Naive thymus-derived CD4-positive, alpha-beta T cell (primary cell): ENCODE measurements around the gene DCHS1. TPM values are rescaled to one million over a fixed set of nuclear protein-coding genes. Genes with fewer than 3 reads are reported as not detected.

Experiments
- ATAC-seq: fragments of 150-1000 bp; cut with Tn5 transposase; 2 replicates; pipeline ENCODE4 v1.10.0; 2021; ENCODE audit warnings: mild to moderate bottlenecking, moderate library complexity
- CTCF ChIA-PET: fragments of 350-600 bp; sonication (Branson Sonifier 250); formaldehyde crosslinking; loops from one replicate; lab custom pipeline; 2021; ENCODE audit warnings: antibody characterized with exemption; lab: Charles Lee
- POLR2A ChIA-PET: fragments of 350-600 bp; sonication (Branson Sonifier 250); formaldehyde crosslinking; loops from one replicate; lab custom pipeline; 2021; ENCODE audit warnings: antibody characterized with exemption, inconsistent platforms; lab: Charles Lee
- DNase-seq, 9 donors: peaks; one replicate each; pipeline versions ENCODE4 v3.0.0 to v3.0.0-alpha.2; 2020 to 2022; ENCODE audit warnings: mixed read lengths in 1 of 9
- H3K27ac ChIP-seq: one replicate; pipeline ENCODE4 v1.7.0; 2013; ENCODE audit warnings: mild to moderate bottlenecking, low read depth, low read length, moderate library complexity
- H3K27me3 ChIP-seq, 2 donors: one replicate each; pipeline ENCODE4 v1.7.0; 2013; ENCODE audit warnings: low read length in 2 of 2, mild to moderate bottlenecking in 2 of 2, moderate library complexity in 2 of 2; ENCODE audit not compliant: control insufficient read depth in 2 of 2, insufficient read depth in 2 of 2
- H3K36me3 ChIP-seq, 3 experiments: 1 replicate in 2 of 3; 2 replicates in 1 of 3; pipeline ENCODE4 v1.7.0; 2013; ENCODE audit warnings: low read length in 3 of 3, mild to moderate bottlenecking in 3 of 3, moderate library complexity in 1 of 3; ENCODE audit not compliant: insufficient read depth in 3 of 3, control insufficient read depth in 2 of 3
- H3K4me1 ChIP-seq, 2 donors: one replicate each; pipeline ENCODE4 v1.7.0; 2013; ENCODE audit warnings: low read length in 2 of 2, mild to moderate bottlenecking in 2 of 2, moderate library complexity in 1 of 2; ENCODE audit not compliant: control insufficient read depth in 2 of 2, insufficient read depth in 2 of 2
- H3K4me3 ChIP-seq: 2 replicates; pipeline ENCODE4 v1.7.0; 2013; ENCODE audit warnings: mild to moderate bottlenecking, low read length
- H3K9me3 ChIP-seq, 3 experiments: 1 replicate in 2 of 3; 2 replicates in 1 of 3; pipeline ENCODE4 v1.7.0; 2013; ENCODE audit warnings: low read length in 3 of 3; ENCODE audit not compliant: control insufficient read depth in 2 of 3
- H3K27ac Mint-ChIP-seq, 9 donors: one replicate each; pipeline ENCODE4 v1.8.0; 2020 to 2022; ENCODE audit warnings: mixed read lengths in 9 of 9, mild to moderate bottlenecking in 8 of 9, moderate library complexity in 5 of 9, inconsistent platforms in 2 of 9
- H3K27me3 Mint-ChIP-seq, 5 donors: one replicate each; pipeline ENCODE4 v1.8.0; 2021 to 2022; ENCODE audit warnings: mixed read lengths in 5 of 5, mild to moderate bottlenecking in 1 of 5
- H3K36me3 Mint-ChIP-seq, 5 donors: one replicate each; pipeline ENCODE4 v1.8.0; 2020 to 2022; ENCODE audit warnings: mixed read lengths in 5 of 5, mild to moderate bottlenecking in 3 of 5, inconsistent platforms in 1 of 5
- H3K4me1 Mint-ChIP-seq, 7 donors: one replicate each; pipeline ENCODE4 v1.8.0; 2020 to 2022; ENCODE audit warnings: mixed read lengths in 7 of 7, mild to moderate bottlenecking in 3 of 7, inconsistent platforms in 1 of 7
- H3K4me3 Mint-ChIP-seq, 10 donors: one replicate each; pipeline ENCODE4 v1.8.0; 2020 to 2022; ENCODE audit warnings: mild to moderate bottlenecking in 10 of 10, mixed read lengths in 10 of 10, moderate library complexity in 6 of 10, inconsistent platforms in 2 of 10
- H3K9me3 Mint-ChIP-seq, 11 donors: one replicate each; pipeline ENCODE4 v1.8.0; 2020 to 2022; ENCODE audit warnings: mixed read lengths in 11 of 11, mild to moderate bottlenecking in 4 of 11, inconsistent platforms in 1 of 11, moderate library complexity in 1 of 11
- intact Hi-C, 2 donors: fragments of 100-400 bp; cut with micrococcal nuclease; formaldehyde crosslinking; loops; one replicate each; pipeline ENCODE4 v1.15.1; 2023
- polyA plus RNA-seq, 2 donors: library from polyadenylated mRNA; unstranded; fragments of 300-500 nt; fragmentation: Illumina TruSeq; gene quantifications; one replicate each; pipeline ENCODE4 v1.2.3, GENCODE V29; 2021
- total RNA-seq, 6 experiments: library from RNA in 5 of 6; stranded (reverse) in 5 of 6; gene quantifications; 1 replicate in 5 of 6; 2 replicates in 1 of 6; pipeline ENCODE4 v1.2.3 and lab custom pipeline; 2021 to 2026

DCHS1 gene
- total and polyA plus RNA-seq, 7 experiments from 2014 or later, result 0.48 to 12.5 (median 9.7) TPM

DNA sequence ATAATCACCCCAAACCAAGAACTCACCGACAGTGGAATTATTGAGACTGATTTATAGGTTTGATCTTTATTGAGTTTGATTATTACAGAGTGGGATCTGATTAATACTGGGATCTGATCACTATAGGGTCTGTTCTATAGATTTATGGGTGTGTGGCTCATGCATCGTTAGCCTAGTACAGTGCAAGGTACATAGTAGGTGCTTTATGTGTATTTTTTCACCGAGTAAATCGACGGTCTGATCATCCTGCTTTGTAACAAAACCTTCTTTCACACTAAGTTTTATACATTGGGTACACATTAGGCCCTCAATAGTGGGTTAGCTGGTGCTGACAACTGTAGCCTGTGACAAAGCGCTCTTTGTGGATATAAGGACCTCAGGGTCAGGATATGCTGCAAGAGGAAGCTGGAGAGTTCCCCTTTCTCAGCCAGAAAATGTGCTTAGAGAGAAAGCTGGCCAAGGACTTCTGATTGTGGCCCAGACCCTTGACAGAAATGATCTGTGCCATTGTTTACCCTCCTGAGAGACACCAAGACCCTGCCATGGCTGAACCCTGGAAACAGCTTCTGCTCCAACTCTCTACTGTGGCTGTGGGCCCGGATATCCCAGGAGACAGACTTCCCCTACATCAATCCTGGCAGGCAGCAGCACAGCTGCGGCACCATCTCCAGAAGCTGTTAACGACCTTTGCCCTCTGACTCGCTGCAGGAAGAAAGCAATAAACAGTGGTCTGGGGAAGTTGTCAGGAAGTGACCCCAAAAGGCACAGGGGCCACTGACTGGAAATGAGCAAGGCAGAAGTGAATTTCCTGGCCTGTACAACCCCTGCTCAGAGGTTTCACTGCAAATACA, 20.3 kb downstream of the DCHS1 start:
- Histone ChIP-seq H3K4me3 (no peak overlapping the region), H3K9me3 (no peaks in the 10 kb centered on the region), H3K4me1 (no peaks in the 10 kb centered on the region), H3K27me3 (no peaks in the 10 kb centered on the region), H3K36me3 (peaks cover 0 to 46% (median 0%) of the 10 kb centered on the region in 3 experiments), H3K27ac (no peak overlapping the region)
- DNase-seq (no peak), ATAC-seq (peak; percentile 69)
- Mint-ChIP-seq H3K27me3 (no peaks in the 10 kb centered on the region), H3K9me3 (peaks cover 0 to 1% (median 0%) of the 10 kb centered on the region in 11 donors), H3K27ac (peak overlapping the region in 2 of 9 donors; percentile 3 to 39), H3K4me1 (peaks cover 0 to 7% (median 5%) of the 10 kb centered on the region in 7 donors), H3K36me3 (peaks cover 0 to 21% (median 12%) of the 10 kb centered on the region in 5 donors), H3K4me3 (no peak overlapping the region)
- intact Hi-C loops, result no loop called here
- ChIA-PET POLR2A (interaction anchor here (0.6 to 1.4 kb wide), 3 partner anchors 14 to 18 kb away, joined by 3 to 6 read pairs (median 4); partner anchors contain the start of gene TPP1), CTCF (interaction anchor here (0.8 to 0.9 kb wide), 2 partner anchors 8 to 17 kb away, joined by 3 read pairs; no protein-coding TSS in a partner anchor)

DNA sequence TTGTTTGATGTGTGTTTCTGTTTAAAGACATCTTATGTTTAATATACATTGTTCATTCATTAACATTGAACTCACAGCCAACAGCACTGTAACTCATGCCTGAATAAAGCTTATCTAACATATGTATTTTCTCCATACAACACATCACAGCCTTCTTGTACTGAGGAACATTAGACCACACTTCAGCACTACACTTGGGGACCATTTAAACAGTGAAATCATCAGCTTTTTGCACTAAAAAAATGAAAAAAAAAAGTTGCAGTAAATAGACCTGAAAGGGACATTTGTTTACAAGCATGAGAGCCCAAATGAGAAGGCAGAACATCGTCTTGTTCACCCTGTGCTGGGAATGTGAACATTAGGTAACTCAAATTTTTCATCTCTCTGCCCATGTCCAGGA, 21.1 kb downstream of the DCHS1 start:
- CTCF ChIA-PET, result interaction anchor here (0.9 kb wide), 1 partner anchor 9 kb away, joined by 3 read pairs; no protein-coding TSS in a partner anchor

DNA sequence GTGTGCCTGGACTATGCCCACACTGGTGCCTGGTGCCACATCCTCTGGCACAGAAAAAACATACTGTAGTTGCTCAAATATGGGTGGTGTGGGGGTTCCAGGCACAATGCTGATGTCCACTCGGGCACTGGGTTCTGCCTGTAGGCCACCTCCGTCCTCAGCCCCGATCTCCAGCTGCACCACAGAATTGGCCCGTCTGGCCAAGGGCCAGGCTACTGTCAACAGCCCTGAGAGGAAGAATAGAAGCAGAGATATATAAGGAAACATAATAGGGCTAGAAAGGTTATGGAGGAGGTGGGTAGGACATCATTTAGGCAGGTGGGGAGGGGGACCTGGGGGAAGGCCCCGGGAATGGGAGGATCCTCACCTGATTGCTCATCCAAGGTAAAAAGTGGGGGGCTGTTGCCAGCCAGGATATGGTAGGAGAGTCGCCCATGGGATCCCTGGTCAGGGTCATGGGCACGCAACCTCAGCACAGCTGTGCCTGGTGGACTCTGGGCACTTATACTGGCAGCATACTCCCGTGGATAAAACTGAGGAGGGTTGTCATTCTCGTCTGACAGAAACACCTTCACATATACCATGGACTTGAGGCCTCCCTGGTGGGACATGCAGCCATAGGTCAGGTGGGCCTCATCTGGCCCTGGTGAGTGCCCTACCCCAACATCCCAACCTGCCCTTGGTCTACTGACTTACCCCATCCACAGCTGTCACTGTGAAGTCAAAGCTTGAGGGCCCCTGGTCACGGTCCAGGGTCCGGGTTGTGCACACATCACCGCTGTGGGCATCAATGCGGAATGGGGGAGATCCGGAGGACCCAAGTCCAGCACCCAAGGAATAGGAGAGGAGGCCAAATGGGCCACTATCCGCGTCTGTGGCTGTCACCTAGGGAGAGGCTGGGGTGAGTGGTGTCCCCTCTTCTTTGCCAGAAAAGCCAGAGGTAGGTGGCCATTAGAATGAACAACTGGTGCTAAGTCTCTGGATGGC, 21.9 kb downstream of the DCHS1 start:
- DNase-seq (no peak), ATAC-seq (no peak)
- H3K9me3 Mint-ChIP-seq, result peaks cover 0 to 1% (median 0%) of the 10 kb centered on the region in 11 donors
- peak overlapping the region in 1 of 9 donors; percentile 56 for H3K27ac Mint-ChIP-seq
- peaks cover 0 to 21% (median 7%) of the 10 kb centered on the region in 5 donors for H3K36me3 Mint-ChIP-seq
- no peak overlapping the region for H3K4me3 ChIP-seq
- ChIA-PET CTCF (interaction anchor here (0.9 kb wide), 1 partner anchor 9 kb away, joined by 3 read pairs; no protein-coding TSS in a partner anchor), POLR2A (interaction anchor here (0.8 to 1.3 kb wide), 4 partner anchors 10 to 22 kb away, joined by 3 read pairs; partner anchors contain the start of gene TAF10)
- H3K27ac ChIP-seq, result no peak overlapping the region
- peaks cover 0 to 2% (median 0%) of the 10 kb centered on the region in 7 donors for H3K4me1 Mint-ChIP-seq
- H3K27me3 ChIP-seq, result no peaks in the 10 kb centered on the region
- no peak overlapping the region for H3K4me3 Mint-ChIP-seq
- peaks cover 0 to 46% (median 0%) of the 10 kb centered on the region in 3 experiments for H3K36me3 ChIP-seq
- intact Hi-C loops, result no loop called here
- H3K27me3 Mint-ChIP-seq, result no peaks in the 10 kb centered on the region
- no peaks in the 10 kb centered on the region for H3K9me3 ChIP-seq
- H3K4me1 ChIP-seq, result no peaks in the 10 kb centered on the region

More for the DNA sequence above, 21.1 kb downstream of the DCHS1 start:
- H3K27me3 Mint-ChIP-seq, result no peaks in the 10 kb centered on the region
- peaks cover 0 to 1% (median 0%) of the 10 kb centered on the region in 11 donors for H3K9me3 Mint-ChIP-seq
- ATAC-seq (no peak), DNase-seq (no peak)
- H3K4me3 Mint-ChIP-seq, result no peak overlapping the region
- Histone ChIP-seq H3K4me3 (no peak overlapping the region), H3K9me3 (no peaks in the 10 kb centered on the region), H3K4me1 (no peaks in the 10 kb centered on the region), H3K36me3 (peaks cover 0 to 43% (median 0%) of the 10 kb centered on the region in 3 experiments), H3K27me3 (no peaks in the 10 kb centered on the region), H3K27ac (no peak overlapping the region)
- H3K4me1 Mint-ChIP-seq, result peaks cover 0 to 5% (median 3%) of the 10 kb centered on the region in 7 donors
- peak overlapping the region in 2 of 9 donors; percentile 26 to 39 for H3K27ac Mint-ChIP-seq
- intact Hi-C loops, result no loop called here
- POLR2A ChIA-PET, result interaction anchor here (1.1 to 1.3 kb wide), 2 partner anchors 10 to 13 kb away, joined by 3 read pairs; no protein-coding TSS in a partner anchor
- peaks cover 0 to 17% (median 10%) of the 10 kb centered on the region in 5 donors for H3K36me3 Mint-ChIP-seq

GRCh38 chr11:6632116-6633073, 23.2 kb downstream of the DCHS1 start:
- intact Hi-C loops, result no loop called here
- no peaks in the 10 kb centered on the region for H3K9me3 ChIP-seq
- POLR2A ChIA-PET, result interaction anchor here (0.9 to 1.2 kb wide), 4 partner anchors 14 to 48 kb away, joined by 3 to 4 read pairs (median 3); partner anchors contain the start of gene TAF10

DNA sequence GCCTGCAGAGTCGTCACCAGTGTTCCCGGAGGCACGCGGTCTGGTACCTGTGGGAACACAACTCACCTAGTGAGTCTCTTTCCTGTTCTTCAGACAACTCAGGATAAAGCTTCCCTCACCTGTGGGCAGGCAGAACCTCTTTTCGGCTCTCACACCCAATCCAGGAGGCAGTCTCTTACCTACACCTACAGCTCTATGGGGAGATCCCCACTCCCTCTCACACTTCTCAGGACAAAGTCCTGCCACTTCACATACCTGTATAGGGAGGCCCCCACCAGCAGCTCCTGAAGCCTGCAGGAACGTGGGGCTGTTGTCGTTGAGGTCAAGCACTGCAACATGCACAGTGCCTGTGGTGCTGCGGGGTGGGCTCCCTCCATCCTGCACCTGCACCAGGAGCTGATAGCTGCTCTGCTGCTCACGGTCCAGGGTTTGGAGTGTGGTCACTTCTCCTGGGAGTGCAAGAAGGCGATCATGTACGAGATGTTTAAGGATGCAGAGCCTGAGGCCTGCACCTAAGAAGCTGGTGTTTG, 24.2 kb downstream of the DCHS1 start:
- Mint-ChIP-seq H3K9me3 (peaks cover 0 to 1% (median 0%) of the 10 kb centered on the region in 11 donors), H3K27me3 (no peaks in the 10 kb centered on the region), H3K4me3 (no peak overlapping the region), H3K27ac (peak overlapping the region in 1 of 9 donors; percentile 57), H3K4me1 (peaks cover 11 to 21% (median 17%) of the 10 kb centered on the region in 7 donors), H3K36me3 (peaks cover 0 to 27% (median 11%) of the 10 kb centered on the region in 5 donors)
- Histone ChIP-seq H3K36me3 (peaks cover 0 to 48% (median 0%) of the 10 kb centered on the region in 3 experiments), H3K27me3 (no peaks in the 10 kb centered on the region), H3K9me3 (no peaks in the 10 kb centered on the region), H3K27ac (no peak overlapping the region), H3K4me1 (peaks cover 8% of the 10 kb centered on the region in 2 donors), H3K4me3 (no peak overlapping the region)
- ChIA-PET POLR2A (interaction anchor here (0.9 to 1.2 kb wide), 3 partner anchors 19 to 49 kb away, joined by 3 to 4 read pairs (median 3); partner anchors contain the start of gene TAF10), CTCF (interaction anchor here (0.8 to 1.2 kb wide), 2 partner anchors 29 to 52 kb away, joined by 3 read pairs; partner anchors contain the start of gene MRPL17)
- DNase-seq, result no peak
- intact Hi-C loops, result no loop called here
- no peak for ATAC-seq

More at GRCh38 chr11:6632116-6633073, 23.2 kb downstream of the DCHS1 start:
- Histone ChIP-seq H3K27ac (no peak overlapping the region), H3K4me1 (peaks cover 3 to 4% of the 10 kb centered on the region in 2 donors), H3K27me3 (no peaks in the 10 kb centered on the region), H3K36me3 (peaks cover 0 to 46% (median 0%) of the 10 kb centered on the region in 3 experiments), H3K4me3 (no peak overlapping the region)
- Mint-ChIP-seq H3K4me3 (no peak overlapping the region), H3K4me1 (peaks cover 10 to 15% (median 11%) of the 10 kb centered on the region in 7 donors), H3K9me3 (peaks cover 0 to 1% (median 0%) of the 10 kb centered on the region in 11 donors), H3K27me3 (no peaks in the 10 kb centered on the region), H3K36me3 (peaks cover 0 to 26% (median 10%) of the 10 kb centered on the region in 5 donors), H3K27ac (no peak overlapping the region)
- ATAC-seq (no peak), DNase-seq (no peak)
- CTCF ChIA-PET, result interaction anchor here (1.2 kb wide), 1 partner anchor 30 kb away, joined by 3 read pairs; no protein-coding TSS in a partner anchor
